Parathyroid adenoma (tissue), 2 donors: ENCODE results near the gene CDX1.

ENCODE experiments used
- H2AFZ ChIP-seq: fragments of 300-600 bp; sonication (generic); one replicate; pipeline ENCODE4 v1.7.0; 2017; ENCODE audit warnings: antibody characterized with exemption, mild to moderate bottlenecking
- H3K27ac ChIP-seq: fragments of 300-600 bp; sonication (generic); one replicate; pipeline ENCODE4 v1.7.0; 2017
- H3K27me3 ChIP-seq: fragments of 300-600 bp; sonication (generic); one replicate; pipeline ENCODE4 v1.7.0; 2017; ENCODE audit warnings: low read length; ENCODE audit not compliant: control insufficient read depth, insufficient read depth
- H3K36me3 ChIP-seq: fragments of 300-600 bp; sonication (generic); one replicate; pipeline ENCODE4 v1.7.0; 2017; ENCODE audit warnings: low read length; ENCODE audit not compliant: control insufficient read depth, insufficient read depth
- H3K4me1 ChIP-seq: fragments of 300-600 bp; sonication (generic); one replicate; pipeline ENCODE4 v1.7.0; 2017; ENCODE audit warnings: control low read depth
- H3K4me2 ChIP-seq: fragments of 300-600 bp; sonication (generic); one replicate; pipeline ENCODE4 v1.7.0; 2017; ENCODE audit warnings: low read length
- H3K4me3 ChIP-seq: fragments of 300-600 bp; sonication (generic); one replicate; pipeline ENCODE4 v1.7.0; 2017; ENCODE audit warnings: low read depth, low read length
- H3K79me2 ChIP-seq: fragments of 300-600 bp; sonication (generic); one replicate; pipeline ENCODE4 v1.7.0; 2017; ENCODE audit warnings: control low read depth
- H3K9ac ChIP-seq: fragments of 300-600 bp; sonication (generic); one replicate; pipeline ENCODE4 v1.7.0; 2017; ENCODE audit warnings: mild to moderate bottlenecking
- H3K9me3 ChIP-seq: fragments of 300-600 bp; sonication (generic); one replicate; pipeline ENCODE4 v1.7.0; 2017; ENCODE audit warnings: low read length; ENCODE audit not compliant: control insufficient read depth
- CTCF ChIP-seq: fragments of 300-600 bp; sonication (generic); IDR thresholded peaks from one replicate; pipeline ENCODE4 v1.7.0; 2017; ENCODE audit warnings: antibody characterized with exemption, mild to moderate bottlenecking
- donor health status: primary hyperparathyroidism.

The CDX1 gene

DNA sequence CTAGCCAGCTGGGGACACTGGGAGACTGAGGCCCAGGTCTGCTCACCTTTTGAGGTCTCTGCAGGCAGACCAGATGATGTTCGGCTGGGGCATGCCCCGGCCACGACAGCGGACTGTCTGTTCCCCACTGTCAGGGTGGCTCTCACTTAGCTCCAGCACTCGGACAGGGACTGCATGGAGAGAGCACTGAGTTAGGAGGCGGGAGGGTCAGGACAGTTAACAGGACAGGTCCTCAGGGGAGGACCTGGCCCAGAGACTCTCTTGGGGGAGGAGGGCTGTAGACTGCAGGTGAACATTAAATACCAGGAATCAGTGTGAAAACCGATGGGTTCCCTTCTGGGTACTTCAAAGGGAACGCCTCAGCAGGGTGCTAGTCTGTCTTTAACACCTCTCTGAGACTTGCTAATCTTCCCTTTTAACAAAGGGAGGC is 36.1 kb upstream of the CDX1 start:
- Histone ChIP-seq H2AFZ (no peak overlapping the region), H3K27ac (no peak overlapping the region), H3K4me2 (no peak overlapping the region), H3K9me3 (no peaks in the 10 kb centered on the region), H3K27me3 (no peaks in the 10 kb centered on the region), H3K36me3 (no peaks in the 10 kb centered on the region), H3K79me2 (no peaks in the 10 kb centered on the region), H3K9ac (no peak overlapping the region), H3K4me1 (peaks cover 5% of the 10 kb centered on the region), H3K4me3 (no peak overlapping the region)
- TF ChIP-seq CTCF, result no peak

GRCh38 chr5:150131461-150131860 is 35.1 kb upstream of the CDX1 start:
- peaks cover 5% of the 10 kb centered on the region for H3K4me1 ChIP-seq
- no peak for TF ChIP-seq CTCF
- no peak overlapping the region for H3K4me2 ChIP-seq
- no peak overlapping the region for H3K4me3 ChIP-seq
- H3K9me3 ChIP-seq, result no peaks in the 10 kb centered on the region
- H3K27me3 ChIP-seq, result no peaks in the 10 kb centered on the region
- H3K79me2 ChIP-seq, result no peaks in the 10 kb centered on the region
- no peaks in the 10 kb centered on the region for H3K36me3 ChIP-seq
- no peak overlapping the region for H2AFZ ChIP-seq
- H3K9ac ChIP-seq, result no peak overlapping the region
- H3K27ac ChIP-seq, result no peak overlapping the region

DNA sequence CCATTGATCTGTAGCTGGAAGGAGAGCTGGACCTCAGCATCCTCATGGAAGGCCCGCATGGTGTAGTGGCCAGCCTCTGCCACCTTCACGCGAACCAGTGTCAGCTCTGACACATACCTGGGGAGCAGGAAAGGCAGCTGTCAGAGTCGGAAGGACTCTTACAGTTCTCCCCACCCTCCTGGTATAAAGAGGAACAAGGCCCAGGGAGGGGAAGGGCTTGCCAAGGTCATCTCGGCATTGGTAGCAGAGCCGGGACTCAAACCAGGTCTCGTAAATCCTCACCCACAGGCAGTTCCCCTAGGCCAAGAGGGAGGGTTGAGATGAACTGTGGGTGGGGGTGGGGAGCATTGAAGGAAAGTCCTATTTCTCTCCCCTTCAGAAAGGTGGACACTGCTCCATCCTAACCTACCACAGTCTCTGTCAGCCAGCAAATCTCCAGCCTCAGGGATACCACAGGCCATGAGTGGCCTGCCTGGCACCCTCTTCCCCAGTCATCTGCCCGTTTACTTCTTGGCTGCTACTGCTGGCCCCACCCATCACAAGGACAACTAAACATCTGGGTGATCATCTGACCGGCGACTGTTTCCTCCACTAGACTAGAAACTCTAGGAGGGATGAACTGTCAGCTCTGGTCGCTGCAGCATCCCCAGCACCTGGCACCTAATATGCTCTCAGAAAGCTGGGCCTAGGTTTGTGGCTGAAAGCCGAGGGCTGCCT is 34.4 kb upstream of the CDX1 start:
- H3K4me3 ChIP-seq, result no peak overlapping the region
- H3K4me1 ChIP-seq, result peaks cover 5% of the 10 kb centered on the region
- H3K36me3 ChIP-seq, result no peaks in the 10 kb centered on the region
- no peak for TF ChIP-seq CTCF
- no peaks in the 10 kb centered on the region for H3K27me3 ChIP-seq
- H3K4me2 ChIP-seq, result no peak overlapping the region
- H3K9me3 ChIP-seq, result no peaks in the 10 kb centered on the region
- no peak overlapping the region for H2AFZ ChIP-seq
- no peaks in the 10 kb centered on the region for H3K79me2 ChIP-seq
- H3K9ac ChIP-seq, result no peak overlapping the region
- H3K27ac ChIP-seq, result no peak overlapping the region

DNA sequence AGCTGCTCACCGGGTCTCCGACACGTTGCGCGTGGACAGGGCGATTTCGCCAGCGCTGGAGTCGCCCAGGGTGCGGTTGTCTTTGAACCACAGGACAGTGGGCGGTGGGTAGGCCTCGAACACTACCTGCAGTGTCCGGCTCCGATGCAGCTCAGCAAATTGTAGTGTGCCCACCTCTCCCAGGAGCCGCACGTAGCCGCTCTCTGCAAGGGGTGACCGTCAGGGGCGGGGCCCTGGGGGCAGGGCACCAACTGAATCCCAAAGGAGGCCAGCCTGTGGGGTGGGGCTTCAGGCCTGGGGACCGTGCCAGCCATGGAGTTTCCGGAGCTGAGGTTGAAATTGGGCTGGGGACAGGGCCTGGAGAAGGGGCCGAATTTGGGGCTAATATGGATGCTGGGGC is 33.8 kb upstream of the CDX1 start:
- Histone ChIP-seq H3K36me3 (no peaks in the 10 kb centered on the region), H3K27ac (no peak overlapping the region), H3K9ac (no peak overlapping the region), H3K27me3 (no peaks in the 10 kb centered on the region), H3K4me1 (peaks cover 5% of the 10 kb centered on the region), H3K9me3 (no peaks in the 10 kb centered on the region), H3K79me2 (no peaks in the 10 kb centered on the region), H2AFZ (no peak overlapping the region), H3K4me2 (no peak overlapping the region), H3K4me3 (no peak overlapping the region)
- TF ChIP-seq CTCF, result no peak

DNA sequence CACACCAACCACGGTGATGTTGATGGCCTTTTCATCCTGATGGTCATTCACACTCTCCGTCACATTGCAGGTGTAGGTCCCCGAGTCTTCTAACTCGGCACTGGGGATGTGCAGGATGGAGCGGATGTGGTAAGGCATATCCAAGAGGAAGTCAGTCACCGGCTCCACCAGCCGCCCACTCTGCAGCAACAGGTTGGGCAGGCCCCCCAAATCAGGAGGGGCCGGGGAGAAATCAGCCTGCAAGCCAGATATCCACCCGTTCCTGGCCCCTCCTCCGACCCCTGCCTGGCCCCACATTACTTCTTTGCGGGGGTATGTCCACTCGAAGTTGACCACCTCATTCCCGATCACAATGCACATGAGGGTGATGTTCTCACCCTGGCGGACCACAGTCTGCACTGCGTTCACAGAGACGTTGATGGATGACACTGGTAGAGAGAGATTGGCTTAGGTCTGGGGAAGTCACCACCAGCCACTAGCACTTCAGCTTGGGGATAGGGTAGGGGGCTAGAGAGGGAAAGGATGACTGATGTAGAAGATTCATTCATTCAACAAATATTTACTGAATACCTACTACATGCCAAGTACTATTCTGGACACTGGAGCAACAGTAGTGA is 32.9 kb upstream of the CDX1 start:
- no peak overlapping the region for H3K9ac ChIP-seq
- H3K4me1 ChIP-seq, result peaks cover 5% of the 10 kb centered on the region
- no peak overlapping the region for H2AFZ ChIP-seq
- no peaks in the 10 kb centered on the region for H3K79me2 ChIP-seq
- no peak overlapping the region for H3K4me2 ChIP-seq
- no peak overlapping the region for H3K4me3 ChIP-seq
- no peak for TF ChIP-seq CTCF
- no peaks in the 10 kb centered on the region for H3K36me3 ChIP-seq
- H3K9me3 ChIP-seq, result no peaks in the 10 kb centered on the region
- no peaks in the 10 kb centered on the region for H3K27me3 ChIP-seq
- no peak overlapping the region for H3K27ac ChIP-seq
